BE2C (cell line): ENCODE measurements around the gene DPP10.

Experiments used
- DNase-seq: peaks from one replicate; pipeline ENCODE4 v3.0.0-alpha.2; 2020
- H3K27me3 ChIP-seq: fragments of 250-450 bp; sonication (Bioruptor Pico); 2 replicates; pipeline ENCODE4 v1.5.1; 2020; ENCODE audit warnings: mild to moderate bottlenecking
- H3K36me3 ChIP-seq: fragments of 250-450 bp; sonication (Bioruptor Pico); 2 replicates; pipeline ENCODE4 v1.5.1; 2020; ENCODE audit warnings: mild to moderate bottlenecking
- H3K4me1 ChIP-seq: fragments of 250-450 bp; sonication (Bioruptor Pico); 2 replicates; pipeline ENCODE4 v1.5.1; 2020
- H3K4me3 ChIP-seq: 2 replicates; pipeline ENCODE4 v1.5.1; 2011; ENCODE audit warnings: low read depth, low read length
- H3K9me3 ChIP-seq: fragments of 250-450 bp; sonication (Bioruptor Pico); 2 replicates; pipeline ENCODE4 v1.5.1; 2020
- TF ChIP-seq, protein P1 (sequence below): IDR thresholded peaks from 2 replicates; pipeline ENCODE4 v1.5.1; 2012; ENCODE audit warnings: mild to moderate bottlenecking, low read depth, low read length

The DPP10 gene

DNA sequence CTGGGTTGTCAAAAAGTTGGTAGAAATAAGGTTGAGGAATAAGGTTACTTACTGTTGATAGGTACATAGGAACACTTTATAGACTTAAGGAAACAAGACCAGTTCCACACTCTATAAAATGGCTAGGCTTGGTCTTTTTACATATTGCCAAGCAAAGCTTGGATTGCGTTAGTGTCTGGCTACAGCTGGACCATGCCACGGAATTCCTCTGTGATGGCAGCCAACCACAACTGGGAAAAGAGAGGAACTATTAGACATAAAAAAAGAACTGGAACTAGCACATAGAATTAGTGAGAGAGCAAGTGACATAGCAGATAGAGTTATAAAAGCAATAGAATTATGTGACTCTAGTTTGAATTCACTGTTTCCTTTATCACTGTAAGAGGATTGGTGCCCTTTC lies 17.7 kb upstream of the DPP10 start:
- Histone ChIP-seq H3K4me3 (no peak overlapping the region), H3K36me3 (no peaks in the 10 kb centered on the region), H3K9me3 (no peaks in the 10 kb centered on the region), H3K27me3 (no peaks in the 10 kb centered on the region), H3K4me1 (no peaks in the 10 kb centered on the region)
- TF ChIP-seq, protein P1, sequence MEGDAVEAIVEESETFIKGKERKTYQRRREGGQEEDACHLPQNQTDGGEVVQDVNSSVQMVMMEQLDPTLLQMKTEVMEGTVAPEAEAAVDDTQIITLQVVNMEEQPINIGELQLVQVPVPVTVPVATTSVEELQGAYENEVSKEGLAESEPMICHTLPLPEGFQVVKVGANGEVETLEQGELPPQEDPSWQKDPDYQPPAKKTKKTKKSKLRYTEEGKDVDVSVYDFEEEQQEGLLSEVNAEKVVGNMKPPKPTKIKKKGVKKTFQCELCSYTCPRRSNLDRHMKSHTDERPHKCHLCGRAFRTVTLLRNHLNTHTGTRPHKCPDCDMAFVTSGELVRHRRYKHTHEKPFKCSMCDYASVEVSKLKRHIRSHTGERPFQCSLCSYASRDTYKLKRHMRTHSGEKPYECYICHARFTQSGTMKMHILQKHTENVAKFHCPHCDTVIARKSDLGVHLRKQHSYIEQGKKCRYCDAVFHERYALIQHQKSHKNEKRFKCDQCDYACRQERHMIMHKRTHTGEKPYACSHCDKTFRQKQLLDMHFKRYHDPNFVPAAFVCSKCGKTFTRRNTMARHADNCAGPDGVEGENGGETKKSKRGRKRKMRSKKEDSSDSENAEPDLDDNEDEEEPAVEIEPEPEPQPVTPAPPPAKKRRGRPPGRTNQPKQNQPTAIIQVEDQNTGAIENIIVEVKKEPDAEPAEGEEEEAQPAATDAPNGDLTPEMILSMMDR = no peak
- no peak for DNase-seq

- Histone ChIP-seq H3K4me1 (no peaks in the 10 kb centered on the region), H3K9me3 (no peaks in the 10 kb centered on the region), H3K4me3 (no peak overlapping the region), H3K27me3 (no peaks in the 10 kb centered on the region), H3K36me3 (no peaks in the 10 kb centered on the region)
- TF ChIP-seq, protein P1 = no peak
- no peak for DNase-seq
Measured at GRCh38 chr2:114426756-114427155, 15.7 kb upstream of the DPP10 start.

GRCh38 chr2:114436329-114436728 lies 6.1 kb upstream of the DPP10 start:
- TF ChIP-seq, protein P1 = no peak
- DNase-seq = no peak
- H3K36me3 ChIP-seq = no peaks in the 10 kb centered on the region
- H3K27me3 ChIP-seq = no peaks in the 10 kb centered on the region
- no peaks in the 10 kb centered on the region for H3K9me3 ChIP-seq
- H3K4me3 ChIP-seq = no peak overlapping the region
- no peaks in the 10 kb centered on the region for H3K4me1 ChIP-seq

DNA sequence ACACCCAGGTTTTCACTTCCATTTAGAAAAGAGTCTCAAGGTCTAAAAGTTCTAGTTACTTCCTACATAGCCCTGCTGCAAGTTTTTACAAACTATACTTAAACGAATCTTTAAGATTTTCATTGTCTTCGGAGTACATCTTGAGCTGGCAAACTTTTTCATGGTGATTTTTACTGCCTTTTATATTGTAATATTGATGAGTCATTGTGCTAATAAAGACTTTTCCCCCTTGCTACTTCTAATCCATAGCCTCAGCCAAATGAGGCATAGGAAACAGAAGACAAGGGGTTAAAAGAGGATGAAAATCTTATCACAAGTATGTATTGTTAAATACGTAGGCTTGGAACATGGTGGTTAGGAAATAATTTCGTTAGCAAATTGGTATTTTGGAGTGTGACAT lies 4.1 kb downstream of the DPP10 start:
- DNase-seq = no peak
- H3K27me3 ChIP-seq = no peaks in the 10 kb centered on the region
- no peaks in the 10 kb centered on the region for H3K9me3 ChIP-seq
- TF ChIP-seq, protein P1 = no peak
- H3K36me3 ChIP-seq = no peaks in the 10 kb centered on the region
- no peak overlapping the region for H3K4me3 ChIP-seq
- H3K4me1 ChIP-seq = no peaks in the 10 kb centered on the region

DNA sequence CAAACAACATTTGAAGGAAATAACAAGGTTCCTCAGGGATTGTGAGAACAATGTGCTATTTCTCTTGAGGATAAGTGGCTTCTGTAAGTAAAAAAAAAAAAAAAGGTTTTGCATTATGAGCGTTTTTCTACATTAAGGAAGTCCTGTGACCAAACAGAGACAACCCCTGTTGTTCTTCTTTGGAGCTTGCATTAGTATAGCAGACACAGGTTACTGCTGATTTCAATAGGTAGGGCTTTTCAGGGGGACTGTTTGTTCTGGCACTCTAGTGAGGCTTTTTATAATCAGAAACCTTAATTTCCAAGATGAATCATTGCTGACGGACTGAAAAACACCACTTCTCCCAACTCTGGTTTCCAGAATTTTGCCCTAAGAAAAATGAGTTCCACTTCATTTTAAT lies 8.2 kb downstream of the DPP10 start:
- TF ChIP-seq, protein P1 = no peak
- Histone ChIP-seq H3K36me3 (no peaks in the 10 kb centered on the region), H3K4me3 (no peak overlapping the region), H3K4me1 (no peaks in the 10 kb centered on the region), H3K27me3 (no peaks in the 10 kb centered on the region), H3K9me3 (no peaks in the 10 kb centered on the region)
- no peak for DNase-seq

- no peak overlapping the region for H3K4me3 ChIP-seq
- no peaks in the 10 kb centered on the region for H3K36me3 ChIP-seq
- DNase-seq = no peak
- no peaks in the 10 kb centered on the region for H3K9me3 ChIP-seq
- no peaks in the 10 kb centered on the region for H3K27me3 ChIP-seq
- no peaks in the 10 kb centered on the region for H3K4me1 ChIP-seq
- TF ChIP-seq, protein P1 = no peak
Measured at GRCh38 chr2:114456566-114456965, 14.1 kb downstream of the DPP10 start.
